GM23248 (cell line): ENCODE data around the gene USP31. TPM values are rescaled to one million over a fixed set of nuclear protein-coding genes. Genes with fewer than 3 reads are reported as not detected.

Source experiments
- DNase-seq: peaks from one replicate; pipeline ENCODE4 v3.0.0-alpha.2; 2015
- H2AFZ ChIP-seq: fragments of 200-600 bp; sonication (generic); 2 replicates; pipeline ENCODE4 v1.6.1; 2016; ENCODE audit warnings: antibody characterized with exemption
- H3F3A ChIP-seq: fragments of 200-600 bp; sonication (generic); 2 replicates; pipeline ENCODE4 v1.6.1; 2016; ENCODE audit warnings: mild to moderate bottlenecking, antibody characterized with exemption, mixed run types; ENCODE audit not compliant: insufficient read depth
- H3K27ac ChIP-seq: fragments of 200-600 bp; sonication (generic); 2 replicates; pipeline ENCODE4 v1.5.1; 2016; ENCODE audit warnings: mild to moderate bottlenecking
- H3K27me3 ChIP-seq: fragments of 200-600 bp; sonication (generic); replicated peaks from 2 replicates; pipeline ENCODE4 v1.6.1; 2016; ENCODE audit warnings: mild to moderate bottlenecking; ENCODE audit not compliant: insufficient read depth
- H3K36me3 ChIP-seq: fragments of 200-600 bp; sonication (generic); 2 replicates; pipeline ENCODE4 v1.6.1; 2016; ENCODE audit warnings: low read depth, mild to moderate bottlenecking
- H3K4me1 ChIP-seq: fragments of 200-600 bp; sonication (generic); 2 replicates; pipeline ENCODE4 v1.6.1; 2016; ENCODE audit warnings: mild to moderate bottlenecking; ENCODE audit not compliant: insufficient read depth
- H3K4me2 ChIP-seq: fragments of 200-600 bp; sonication (generic); one replicate; pipeline ENCODE4 v1.6.1; 2016; ENCODE audit warnings: mild to moderate bottlenecking; ENCODE audit not compliant: unreplicated experiment
- H3K4me3 ChIP-seq: fragments of 200-600 bp; sonication (generic); 2 replicates; pipeline ENCODE4 v1.5.1; 2016; ENCODE audit warnings: mild to moderate bottlenecking
- H3K79me2 ChIP-seq: fragments of 200-600 bp; sonication (generic); 2 replicates; pipeline ENCODE4 v1.6.1; 2016; ENCODE audit warnings: mild to moderate bottlenecking; ENCODE audit not compliant: insufficient read depth
- H3K9ac ChIP-seq: fragments of 200-600 bp; sonication (generic); 2 replicates; pipeline ENCODE4 v1.6.1; 2016; ENCODE audit warnings: mild to moderate bottlenecking
- H3K9me2 ChIP-seq: fragments of 200-600 bp; sonication (generic); 2 replicates; pipeline ENCODE4 v1.6.1; 2016; ENCODE audit warnings: mixed run types, mild to moderate bottlenecking, moderate library complexity; ENCODE audit not compliant: insufficient read depth
- H3K9me3 ChIP-seq: fragments of 200-600 bp; sonication (generic); one replicate; pipeline ENCODE4 v1.6.1; 2017; ENCODE audit warnings: low read depth
- H4K20me1 ChIP-seq: fragments of 200-600 bp; sonication (generic); 2 replicates; pipeline ENCODE4 v1.6.0; 2016; ENCODE audit not compliant: insufficient read depth
- EZH2 ChIP-seq: fragments of 200-600 bp; sonication (generic); IDR thresholded peaks from 2 replicates; pipeline ENCODE4 v1.6.1; 2018; ENCODE audit warnings: antibody characterized with exemption, mild to moderate bottlenecking; ENCODE audit not compliant: insufficient read depth, poor library complexity, severe bottlenecking
- EZH2phosphoT487 ChIP-seq: fragments of 200-600 bp; sonication (generic); IDR thresholded peaks from 2 replicates; pipeline ENCODE4 v1.6.1; 2018; ENCODE audit warnings: antibody characterized with exemption, moderate library complexity, mild to moderate bottlenecking, low read depth; ENCODE audit not compliant: insufficient read depth
- WGBS, 2 experiments: methylation state at CpG; one replicate each; pipeline ENCODE4 v1.1.6; 2015 to 2017; ENCODE audit warnings: low lambda C conversion rate in 2 of 2, low coverage in 1 of 2; ENCODE audit errors: missing lambda C conversion rate in 2 of 2; 5-methylcytosine and 5-hydroxymethylcytosine counted together
- in situ Hi-C: fragments of 300-500 bp; cut with MboI; formaldehyde crosslinking; loops from 2 replicates; pipeline ENCODE4 v1.15.0; 2020
- polyA plus RNA-seq: library from polyadenylated mRNA; unstranded; fragments of >200 nt; fragmentation: Nextera tagmentation; extraction: Ambion mirVana; gene quantifications from 2 replicates; pipeline ENCODE4 v1.2.1, GENCODE V29; 2016
- total RNA-seq: library from RNA; depleted of rRNA; stranded (reverse); fragments of >200 nt; shearing (Covaris generic); gene quantifications from 2 replicates; pipeline ENCODE4 v1.2.3, GENCODE V29; 2014

Gene USP31
- total and polyA plus RNA-seq, 2 experiments from 2014 or later = 0.88 to 6.6 TPM

- H3K9ac ChIP-seq = no peak overlapping the region
- peaks cover 18% of the 10 kb centered on the region; the same call in 1 of the 2 replicates for H3K79me2 ChIP-seq
- no peak overlapping the region for H3K4me2 ChIP-seq
- no peak overlapping the region for H3K4me3 ChIP-seq
- H3K27me3 ChIP-seq = no peaks in the 10 kb centered on the region
- H3K9me3 ChIP-seq = no peaks in the 10 kb centered on the region
- DNase-seq = no peak
- H4K20me1 ChIP-seq = no peaks in the 10 kb centered on the region
- H3K27ac ChIP-seq = no peak overlapping the region
- H3K36me3 ChIP-seq = 0 out of 2 replicates have a peak, but pooled peaks cover 2% of the 10 kb centered on the region
- H3K4me1 ChIP-seq = peaks cover 9% of the 10 kb centered on the region; the same call in 1 of the 2 replicates
- H2AFZ ChIP-seq = no peak overlapping the region
- H3K9me2 ChIP-seq = no peaks in the 10 kb centered on the region
- no peaks in the 10 kb centered on the region for H3F3A ChIP-seq
- TF ChIP-seq EZH2phosphoT487 (no peak), EZH2 (no peak)
- 90 to 93% methylated on average over 4 of the region's 4 CpGs for WGBS, 2 experiments
- in situ Hi-C loops = no loop called here
These were observed 57.0 kb downstream of the USP31 start for GRCh38 chr16:23092072-23092800.

- Histone ChIP-seq H3K79me2 (peaks cover 9% of the 10 kb centered on the region; the same call in 1 of the 2 replicates), H3F3A (no peaks in the 10 kb centered on the region), H3K4me1 (peaks cover 9% of the 10 kb centered on the region; the same call in 1 of the 2 replicates), H3K4me3 (no peak overlapping the region), H3K36me3 (0 out of 2 replicates have a peak, but pooled peaks cover 13% of the 10 kb centered on the region), H2AFZ (no peak overlapping the region), H4K20me1 (no peaks in the 10 kb centered on the region), H3K9me2 (no peaks in the 10 kb centered on the region), H3K9ac (no peak overlapping the region), H3K27me3 (no peaks in the 10 kb centered on the region), H3K4me2 (no peak overlapping the region), H3K9me3 (no peaks in the 10 kb centered on the region), H3K27ac (no peak overlapping the region)
- TF ChIP-seq EZH2phosphoT487 (no peak), EZH2 (no peak)
- WGBS, 2 experiments = 82 to 86% methylated on average over 8 of the region's 8 CpGs
- in situ Hi-C loops = no loop called here
- no peak for DNase-seq
These were observed 60.1 kb downstream of the USP31 start for GRCh38 chr16:23089111-23089510.

GRCh38 chr16:23088018-23088417 lies 61.2 kb downstream of the USP31 start:
- H3K79me2 ChIP-seq = peaks cover 9% of the 10 kb centered on the region; the same call in 1 of the 2 replicates
- H3K4me2 ChIP-seq = no peak overlapping the region
- no peak overlapping the region for H3K27ac ChIP-seq
- no peak for DNase-seq
- 0 out of 2 replicates have a peak, but pooled peaks cover 13% of the 10 kb centered on the region for H3K36me3 ChIP-seq
- peaks cover 9% of the 10 kb centered on the region; the same call in 1 of the 2 replicates for H3K4me1 ChIP-seq
- WGBS, 2 experiments = 23 to 27% methylated on average over 4 of the region's 4 CpGs
- H2AFZ ChIP-seq = no peak overlapping the region
- H3K9me2 ChIP-seq = no peaks in the 10 kb centered on the region
- TF ChIP-seq EZH2 (no peak), EZH2phosphoT487 (no peak)
- no peaks in the 10 kb centered on the region for H3K27me3 ChIP-seq
- in situ Hi-C loops = no loop called here
- H3K9me3 ChIP-seq = no peaks in the 10 kb centered on the region
- no peaks in the 10 kb centered on the region for H4K20me1 ChIP-seq
- no peak overlapping the region for H3K4me3 ChIP-seq
- no peak overlapping the region for H3K9ac ChIP-seq
- H3F3A ChIP-seq = no peaks in the 10 kb centered on the region; the same call in 1 of the 2 replicates

GRCh38 chr16:23085949-23086348 lies 63.3 kb downstream of the USP31 start:
- Histone ChIP-seq H3F3A (peaks cover 16% of the 10 kb centered on the region), H3K27me3 (no peaks in the 10 kb centered on the region), H3K4me3 (no peak overlapping the region), H2AFZ (no peak overlapping the region), H3K9me3 (no peaks in the 10 kb centered on the region), H3K27ac (no peak overlapping the region), H3K4me1 (peaks cover 17% of the 10 kb centered on the region), H3K9me2 (no peaks in the 10 kb centered on the region), H3K79me2 (no peaks in the 10 kb centered on the region), H4K20me1 (no peaks in the 10 kb centered on the region), H3K9ac (no peak overlapping the region), H3K4me2 (no peak overlapping the region), H3K36me3 (0 out of 2 replicates have a peak, but pooled peaks cover 13% of the 10 kb centered on the region)
- in situ Hi-C loops = no loop called here
- TF ChIP-seq EZH2phosphoT487 = no peak
- no peak for TF ChIP-seq EZH2
- 91 to 98% methylated on average over 3 of the region's 3 CpGs for WGBS, 2 experiments
- DNase-seq = no peak
